ACC112 (cell line): ENCODE results near the gene CHN1.
A peak's percentile ranks its signal among the peaks of the same experiment; 100 is the strongest.

Source experiments
- H2AFZ ChIP-seq: fragments of 200-600 bp; sonication (generic); one replicate; pipeline ENCODE4 v1.6.0; 2017; ENCODE audit warnings: antibody characterized with exemption, low read length; ENCODE audit not compliant: unreplicated experiment
- H3K27ac ChIP-seq: fragments of 200-600 bp; sonication (generic); 2 replicates; pipeline ENCODE4 v1.5.1; 2014; ENCODE audit warnings: low read depth, mild to moderate bottlenecking, antibody characterized with exemption, low read length, moderate library complexity
- H3K27me3 ChIP-seq: fragments of 200-600 bp; sonication (generic); 2 replicates; pipeline ENCODE4 v1.6.1; 2014; ENCODE audit warnings: mild to moderate bottlenecking, antibody characterized with exemption, low read length, moderate library complexity, mixed read lengths; ENCODE audit not compliant: insufficient read depth
- H3K36me3 ChIP-seq: fragments of 200-600 bp; sonication (generic); 2 replicates; pipeline ENCODE4 v1.6.1; 2016; ENCODE audit warnings: mild to moderate bottlenecking, antibody characterized with exemption, low read length, moderate library complexity, mixed read lengths; ENCODE audit not compliant: insufficient read depth
- H3K4me1 ChIP-seq: fragments of 200-600 bp; sonication (generic); one replicate; pipeline ENCODE4 v1.6.1; 2016; ENCODE audit warnings: low read length, mixed read lengths; ENCODE audit not compliant: insufficient read depth, unreplicated experiment, control insufficient read depth
- H3K4me3 ChIP-seq: fragments of 200-600 bp; sonication (generic); 2 replicates; pipeline ENCODE4 v1.5.1; 2014; ENCODE audit warnings: mild to moderate bottlenecking, low read depth, low read length
- H3K79me2 ChIP-seq: fragments of 200-600 bp; sonication (generic); one replicate; pipeline ENCODE4 v1.6.0; 2016; ENCODE audit warnings: low read length; ENCODE audit not compliant: control insufficient read depth, unreplicated experiment, insufficient read depth

The CHN1 gene

DNA sequence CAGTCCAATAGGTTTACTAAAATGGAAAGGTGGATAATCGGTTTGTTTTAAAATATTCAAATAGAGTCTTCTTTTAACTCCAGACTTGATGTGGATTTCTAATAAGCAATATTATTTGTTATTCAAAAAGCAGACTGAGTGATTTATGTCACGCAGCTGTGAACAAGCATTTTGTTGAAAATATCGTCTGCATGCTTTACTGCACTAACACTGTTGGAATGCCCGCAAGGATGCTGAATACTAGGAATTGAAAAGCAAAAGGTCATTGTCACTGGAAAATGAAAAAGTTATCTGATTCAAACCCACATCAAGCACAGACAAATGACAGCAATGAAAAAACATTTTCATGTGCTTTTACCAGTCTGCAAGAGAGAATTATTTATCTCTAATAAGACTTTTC lies 31.1 kb downstream of the CHN1 start:
- Histone ChIP-seq H2AFZ (no peak overlapping the region), H3K27me3 (no peaks in the 10 kb centered on the region), H3K27ac (no peak overlapping the region), H3K4me1 (peaks cover 23% of the 10 kb centered on the region), H3K79me2 (no peaks in the 10 kb centered on the region), H3K4me3 (no peak overlapping the region), H3K36me3 (no peaks in the 10 kb centered on the region)

DNA sequence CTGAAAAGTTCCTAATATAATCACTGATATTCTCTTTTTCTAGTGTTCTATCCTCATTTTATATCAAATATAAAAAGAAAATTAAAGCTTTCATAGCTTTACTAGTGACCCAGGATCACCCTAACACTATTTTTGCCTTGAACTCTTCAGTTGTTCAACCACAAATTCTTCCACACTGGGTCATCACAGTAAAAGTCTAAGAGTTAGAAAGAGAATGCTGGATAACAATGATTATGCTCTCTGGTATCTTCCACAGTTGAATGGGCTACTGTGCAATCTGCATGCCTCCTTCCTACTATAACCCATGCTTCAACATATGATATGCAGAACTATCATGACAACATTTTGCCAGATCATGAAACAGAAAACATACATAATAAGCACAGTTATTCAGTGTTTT lies 32.3 kb downstream of the CHN1 start:
- Histone ChIP-seq H3K4me3 (0 out of 2 replicates have a peak overlapping the region, but pooled peaks have one; percentile 6), H3K4me1 (peaks cover 23% of the 10 kb centered on the region), H3K27ac (peak overlapping the region; percentile 84), H3K27me3 (no peaks in the 10 kb centered on the region), H2AFZ (no peak overlapping the region), H3K79me2 (no peaks in the 10 kb centered on the region), H3K36me3 (no peaks in the 10 kb centered on the region)

GRCh38 chr2:174971868-174972781 lies 33.1 kb downstream of the CHN1 start:
- peak overlapping the region; percentile 40 for H2AFZ ChIP-seq
- peaks cover 23% of the 10 kb centered on the region for H3K4me1 ChIP-seq
- H3K27me3 ChIP-seq, result no peaks in the 10 kb centered on the region
- H3K4me3 ChIP-seq, result peak overlapping the region; percentile 45; the same call in 1 of the 2 replicates
- H3K79me2 ChIP-seq, result no peaks in the 10 kb centered on the region
- no peaks in the 10 kb centered on the region for H3K36me3 ChIP-seq
- H3K27ac ChIP-seq, result peak overlapping the region; percentile 84

DNA sequence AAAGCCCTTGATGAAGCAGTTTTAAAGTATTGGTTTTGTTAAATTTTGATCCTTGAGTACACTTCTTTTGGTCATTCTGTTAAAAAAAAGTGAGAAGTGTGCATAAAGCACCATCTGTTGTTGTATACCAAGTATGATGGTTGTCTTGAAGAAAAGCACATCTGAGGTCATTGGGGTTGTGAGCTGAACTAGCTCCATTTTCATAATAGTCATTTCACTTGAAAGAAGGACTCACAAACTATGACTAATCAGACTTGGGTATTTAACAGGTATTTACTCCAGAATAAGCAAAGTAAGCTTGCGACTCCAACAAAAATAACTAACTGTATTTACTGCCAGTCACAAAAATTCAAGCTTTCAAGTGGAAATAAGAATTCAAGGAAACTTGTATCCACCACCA lies 35.1 kb downstream of the CHN1 start:
- Histone ChIP-seq H3K79me2 (no peaks in the 10 kb centered on the region), H3K27me3 (no peaks in the 10 kb centered on the region), H3K27ac (no peak overlapping the region), H3K4me1 (peaks cover 34% of the 10 kb centered on the region), H2AFZ (no peak overlapping the region), H3K4me3 (no peak overlapping the region), H3K36me3 (no peaks in the 10 kb centered on the region)

GRCh38 chr2:174969091-174969734 lies 36.0 kb downstream of the CHN1 start:
- no peak overlapping the region for H3K27ac ChIP-seq
- no peaks in the 10 kb centered on the region for H3K79me2 ChIP-seq
- no peak overlapping the region for H3K4me3 ChIP-seq
- H3K36me3 ChIP-seq, result no peaks in the 10 kb centered on the region
- peaks cover 34% of the 10 kb centered on the region for H3K4me1 ChIP-seq
- H2AFZ ChIP-seq, result no peak overlapping the region
- H3K27me3 ChIP-seq, result no peaks in the 10 kb centered on the region

GRCh38 chr2:174967691-174968260 lies 37.4 kb downstream of the CHN1 start:
- no peaks in the 10 kb centered on the region for H3K79me2 ChIP-seq
- H2AFZ ChIP-seq, result no peak overlapping the region
- H3K4me3 ChIP-seq, result no peak overlapping the region
- H3K27me3 ChIP-seq, result no peaks in the 10 kb centered on the region
- no peak overlapping the region for H3K27ac ChIP-seq
- no peaks in the 10 kb centered on the region for H3K36me3 ChIP-seq
- H3K4me1 ChIP-seq, result peaks cover 25% of the 10 kb centered on the region

DNA sequence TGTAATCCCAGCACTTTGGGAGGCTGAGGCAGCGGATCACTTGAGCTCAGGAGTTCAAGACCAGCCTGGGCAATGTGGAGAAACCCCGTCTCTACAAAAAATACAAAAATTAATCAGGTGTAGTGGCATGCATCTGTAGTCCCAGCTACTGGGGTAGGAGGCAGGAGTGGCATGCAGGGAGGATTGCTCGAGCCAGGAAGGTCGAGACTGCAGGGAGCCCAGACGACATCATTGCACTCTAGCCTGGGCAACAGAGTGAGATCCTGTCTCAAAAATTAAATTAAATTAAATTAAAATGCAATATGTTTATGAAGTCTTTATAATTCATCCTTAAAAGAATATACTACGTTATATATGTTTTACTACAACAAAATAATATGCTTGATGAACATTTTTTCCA lies 38.1 kb downstream of the CHN1 start:
- Histone ChIP-seq H2AFZ (no peak overlapping the region), H3K79me2 (no peaks in the 10 kb centered on the region), H3K4me1 (peaks cover 18% of the 10 kb centered on the region), H3K27ac (no peak overlapping the region), H3K27me3 (no peaks in the 10 kb centered on the region), H3K36me3 (no peaks in the 10 kb centered on the region), H3K4me3 (no peak overlapping the region)

GRCh38 chr2:174965992-174966744 lies 39.0 kb downstream of the CHN1 start:
- H3K27ac ChIP-seq, result peak overlapping the region; percentile 48
- no peaks in the 10 kb centered on the region for H3K36me3 ChIP-seq
- peak overlapping the region; percentile 45 for H2AFZ ChIP-seq
- H3K27me3 ChIP-seq, result no peaks in the 10 kb centered on the region
- no peaks in the 10 kb centered on the region for H3K79me2 ChIP-seq
- no peak overlapping the region for H3K4me3 ChIP-seq
- peaks cover 10% of the 10 kb centered on the region for H3K4me1 ChIP-seq

- H3K4me3 ChIP-seq, result no peak overlapping the region
- H3K79me2 ChIP-seq, result no peaks in the 10 kb centered on the region
- no peak overlapping the region; the same call in 1 of the 2 replicates for H3K27ac ChIP-seq
- peak overlapping the region; percentile 45 for H2AFZ ChIP-seq
- H3K36me3 ChIP-seq, result no peaks in the 10 kb centered on the region
- no peaks in the 10 kb centered on the region for H3K27me3 ChIP-seq
- H3K4me1 ChIP-seq, result peaks cover 10% of the 10 kb centered on the region
Observed at GRCh38 chr2:174965551-174965950, 39.6 kb downstream of the CHN1 start.

DNA sequence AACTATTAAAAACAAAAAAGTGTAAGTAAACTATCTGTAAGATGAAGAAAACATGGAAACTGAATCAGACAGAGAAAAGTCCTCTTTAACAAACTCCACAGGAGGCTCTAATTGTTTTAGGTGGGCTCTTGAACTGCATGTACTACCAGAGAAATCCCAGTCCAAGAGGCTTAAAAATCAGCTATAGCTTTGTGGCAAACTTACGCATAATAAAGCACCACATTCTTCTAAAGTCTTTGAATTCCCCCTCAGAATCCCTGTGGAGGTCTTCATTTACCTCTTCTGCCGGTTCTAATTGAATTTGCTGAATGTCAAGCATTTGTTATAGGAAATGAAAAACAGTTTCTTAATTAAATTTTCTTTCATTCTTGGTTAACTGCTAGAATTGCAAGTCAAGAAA lies 40.8 kb downstream of the CHN1 start:
- Histone ChIP-seq H3K27me3 (no peaks in the 10 kb centered on the region), H3K4me3 (no peak overlapping the region), H3K36me3 (no peaks in the 10 kb centered on the region), H2AFZ (no peak overlapping the region), H3K27ac (no peak overlapping the region), H3K79me2 (no peaks in the 10 kb centered on the region), H3K4me1 (peaks cover 13% of the 10 kb centered on the region)
